B cell (primary cell): ENCODE measurements around the gene MYLK3. TPM values are rescaled to one million over a fixed set of nuclear protein-coding genes. Genes with fewer than 3 reads are reported as not detected.

Source experiments
- ATAC-seq: fragments of 200-7000 bp; cut with Tn5 transposase; one replicate; pipeline ENCODE4 v1.10.0; 2021; ENCODE audit warnings: low read depth, mild to moderate bottlenecking, moderate number of reproducible peaks, moderate library complexity
- CTCF ChIA-PET: fragments of 350-600 bp; sonication (Branson Sonifier 250); formaldehyde crosslinking; loops from one replicate; lab custom pipeline; 2021; ENCODE audit warnings: antibody characterized with exemption, inconsistent platforms; lab: Charles Lee
- POLR2A ChIA-PET: fragments of 350-600 bp; sonication (Branson Sonifier 250); formaldehyde crosslinking; loops from one replicate; lab custom pipeline; 2021; ENCODE audit warnings: antibody characterized with exemption; lab: Charles Lee
- DNase-seq: peaks from one replicate; pipeline ENCODE4 v3.0.0; 2013
- H2AFZ ChIP-seq: 2 replicates; pipeline ENCODE4 v1.6.1; 2012; ENCODE audit warnings: mild to moderate bottlenecking, low read depth, low read length; ENCODE audit not compliant: insufficient read depth, poor library complexity, severe bottlenecking
- H3K27ac ChIP-seq, 2 donors: 1 replicate in 1 of 2; 2 replicates in 1 of 2; pipeline ENCODE4 v1.5.1; 2012 to 2013; ENCODE audit warnings: low read length in 2 of 2, mild to moderate bottlenecking in 2 of 2, moderate library complexity in 1 of 2
- H3K27me3 ChIP-seq, 4 experiments: fragments of 200-600 bp in 1 of 4; sonication (generic) in 1 of 4; replicated peaks in 1 of 4; 1 replicate in 2 of 4; 2 replicates in 2 of 4; pipeline versions ENCODE4 v1.6.1 to v1.7.0; 2013 to 2016; ENCODE audit warnings: low read length in 3 of 4, mild to moderate bottlenecking in 2 of 4, mixed read lengths in 1 of 4, moderate library complexity in 1 of 4; ENCODE audit not compliant: insufficient read depth in 4 of 4, control insufficient read depth in 3 of 4; ENCODE audit errors: control extremely low read depth in 1 of 4
- H3K36me3 ChIP-seq, 2 experiments: replicated peaks in 1 of 2; 1 replicate in 1 of 2; 2 replicates in 1 of 2; pipeline versions ENCODE4 v1.6.1 to v1.7.1; 2013; ENCODE audit warnings: low read length in 1 of 2; ENCODE audit not compliant: insufficient read depth in 2 of 2, control insufficient read depth in 1 of 2; ENCODE audit errors: control extremely low read depth in 1 of 2, extremely low read depth in 1 of 2
- H3K4me1 ChIP-seq, 2 donors: fragments of 200-600 bp in 1 of 2; sonication (generic) in 1 of 2; 1 replicate in 1 of 2; 2 replicates in 1 of 2; pipeline versions ENCODE4 v1.5.1 to v1.6.1; 2013 to 2017; ENCODE audit warnings: low read length in 2 of 2; ENCODE audit not compliant: control insufficient read depth in 2 of 2, insufficient read depth in 2 of 2
- H3K4me2 ChIP-seq: replicated peaks from 2 replicates; pipeline ENCODE3; 2012; ENCODE audit warnings: mild to moderate bottlenecking, low read depth, low read length; ENCODE audit not compliant: poor library complexity, severe bottlenecking
- H3K4me3 ChIP-seq, 5 experiments: fragments of 200-600 bp in 1 of 5; sonication (generic) in 1 of 5; 1 replicate in 3 of 5; 2 replicates in 2 of 5; pipeline versions ENCODE4 v1.5.1 to v1.7.0; 2011 to 2016; ENCODE audit warnings: low read length in 4 of 5, mild to moderate bottlenecking in 4 of 5, low read depth in 2 of 5, control low read depth in 1 of 5, moderate library complexity in 1 of 5; ENCODE audit not compliant: insufficient read depth in 1 of 5; ENCODE audit errors: control extremely low read depth in 1 of 5, extremely low read depth in 1 of 5
- H3K79me2 ChIP-seq: fragments of 200-600 bp; sonication (generic); one replicate; pipeline ENCODE4 v1.6.0; 2016; ENCODE audit warnings: low read length; ENCODE audit not compliant: control insufficient read depth, insufficient read depth
- H3K9ac ChIP-seq: fragments of 200-600 bp; sonication (generic); 2 replicates; pipeline ENCODE4 v1.6.1; 2017; ENCODE audit warnings: mild to moderate bottlenecking, low read length, moderate library complexity
- H3K9me3 ChIP-seq, 3 donors: one replicate each; pipeline versions ENCODE4 v1.6.1 to v1.7.1; 2013; ENCODE audit warnings: low read length in 2 of 3; ENCODE audit not compliant: control insufficient read depth in 2 of 3, insufficient read depth in 1 of 3; ENCODE audit errors: control extremely low read depth in 1 of 3
- H4K20me1 ChIP-seq: 2 replicates; pipeline ENCODE4 v1.6.0; 2012; ENCODE audit warnings: mild to moderate bottlenecking, low read length; ENCODE audit not compliant: insufficient read depth, control insufficient read depth, poor library complexity, severe bottlenecking
- H3K27ac Mint-ChIP-seq: one replicate; pipeline ENCODE4 v1.8.0; 2021; ENCODE audit warnings: mixed read lengths
- H3K27me3 Mint-ChIP-seq: one replicate; pipeline ENCODE4 v1.8.0; 2021; ENCODE audit warnings: mixed read lengths
- H3K4me1 Mint-ChIP-seq: one replicate; pipeline ENCODE4 v1.8.0; 2021; ENCODE audit warnings: mixed read lengths
- H3K4me3 Mint-ChIP-seq: one replicate; pipeline ENCODE4 v1.8.0; 2021; ENCODE audit warnings: mixed read lengths
- H3K9me3 Mint-ChIP-seq: one replicate; pipeline ENCODE4 v1.8.0; 2022; ENCODE audit warnings: mixed read lengths; ENCODE audit not compliant: insufficient read depth
- CTCF ChIP-seq: fragments of 200-600 bp; IDR thresholded peaks from one replicate; pipeline ENCODE4 v1.8.0; 2022; ENCODE audit warnings: antibody characterized with exemption, mild to moderate bottlenecking
- EZH2 ChIP-seq: IDR thresholded peaks from 2 replicates; pipeline ENCODE4 v1.6.1; 2012; ENCODE audit warnings: borderline replicate concordance, low read depth, mild to moderate bottlenecking, moderate library complexity, low read length; ENCODE audit not compliant: insufficient read depth, poor library complexity, severe bottlenecking
- WGBS: methylation state at CpG from one replicate; pipeline ENCODE4 v1.1.5; 2013; ENCODE audit warnings: missing lambda C conversion rate; ENCODE audit not compliant: insufficient coverage; 5-methylcytosine and 5-hydroxymethylcytosine counted together
- intact Hi-C: fragments of 100-400 bp; cut with micrococcal nuclease; formaldehyde crosslinking; loops from one replicate; pipeline ENCODE4 v1.10.0; 2022
- polyA plus RNA-seq: library from polyadenylated mRNA; depleted of rRNA; stranded (reverse); fragments of >200 nt; gene quantifications from 2 replicates; pipeline ENCODE4 v1.2.3, GENCODE V29; 2012
- total RNA-seq, 2 donors: library from RNA; stranded (reverse); fragments of 120-200 nt in 1 of 2; gene quantifications; 1 replicate in 1 of 2; 2 replicates in 1 of 2; pipeline versions ENCODE4 v1.2.3 to v1.2.4, GENCODE V29; 2013 to 2022

The MYLK3 gene
- total and polyA plus RNA-seq, 2 donors (not counting 1 experiment from before 2014, with no cell fraction given), result 0.01 to 0.10 TPM

GRCh38 chr16:46662123-46662522 lies 86.0 kb downstream of the MYLK3 start:
- Histone ChIP-seq H3K27ac (no peak overlapping the region), H3K27me3 (no peaks in the 10 kb centered on the region), H3K79me2 (no peaks in the 10 kb centered on the region), H3K36me3 (peaks cover 13 to 57% of the 10 kb centered on the region in 2 experiments), H3K9ac (no peak overlapping the region), H4K20me1 (no peaks in the 10 kb centered on the region), H3K4me3 (no peak overlapping the region), H3K9me3 (no peaks in the 10 kb centered on the region), H2AFZ (no peak overlapping the region), H3K4me1 (peaks cover 15 to 16% of the 10 kb centered on the region in 2 donors), H3K4me2 (no peak overlapping the region)
- WGBS, result 75% methylated on average over 4 of the region's 4 CpGs
- DNase-seq (no peak), ATAC-seq (no peak)
- TF ChIP-seq EZH2, result no peak
- Mint-ChIP-seq H3K9me3 (no peaks in the 10 kb centered on the region), H3K27me3 (no peaks in the 10 kb centered on the region), H3K27ac (no peak overlapping the region), H3K4me1 (peaks cover 20% of the 10 kb centered on the region), H3K4me3 (no peak overlapping the region)
- intact Hi-C loops, result no loop called here
- CTCF ChIA-PET, result no interaction called here
- POLR2A ChIA-PET, result no interaction called here

GRCh38 chr16:46658925-46659324 lies 89.2 kb downstream of the MYLK3 start:
- Mint-ChIP-seq H3K4me1 (peaks cover 23% of the 10 kb centered on the region), H3K9me3 (no peaks in the 10 kb centered on the region), H3K4me3 (no peak overlapping the region), H3K27me3 (no peaks in the 10 kb centered on the region), H3K27ac (peak overlapping the region; percentile 78)
- intact Hi-C loops, result no loop called here
- H3K27me3 ChIP-seq, result no peaks in the 10 kb centered on the region
- TF ChIP-seq EZH2 (no peak), CTCF (no peak)
- H4K20me1 ChIP-seq, result no peaks in the 10 kb centered on the region
- H2AFZ ChIP-seq, result no peak overlapping the region
- no peaks in the 10 kb centered on the region for H3K79me2 ChIP-seq
- no peaks in the 10 kb centered on the region for H3K9me3 ChIP-seq
- H3K9ac ChIP-seq, result no peak overlapping the region
- H3K36me3 ChIP-seq, result peaks cover 13 to 41% of the 10 kb centered on the region in 2 experiments
- no peak overlapping the region for H3K4me3 ChIP-seq
- peak overlapping the region; percentile 33 to 46 for H3K27ac ChIP-seq
- peaks cover 15 to 16% of the 10 kb centered on the region in 2 donors for H3K4me1 ChIP-seq
- 0% methylated on average over 1 of the region's 1 CpG for WGBS
- peak overlapping the region; percentile 30 for H3K4me2 ChIP-seq
- ChIA-PET CTCF (interaction anchor here (0.9 kb wide), 1 partner anchor 15 kb away, joined by 3 read pairs; no protein-coding TSS in a partner anchor), POLR2A (no interaction called here)
- DNase-seq, result peak; percentile 61
- peak; percentile 87 for ATAC-seq

Other genes starting within 250 kb of the MYLK3 start
- 1.7 and 4.2 TPM in 2 replicates for gene SHCBP1, start 127.0 kb downstream of the MYLK3 start, total RNA-seq
- gene SHCBP1, start 127.0 kb downstream of the MYLK3 start, polyA plus RNA-seq, result 1.1 and 2.2 TPM in 2 replicates
- 120 and 125 TPM in 2 replicates for gene VPS35, start 59.2 kb downstream of the MYLK3 start, total RNA-seq
- gene VPS35, start 59.2 kb downstream of the MYLK3 start, polyA plus RNA-seq, result 9.5 and 11.4 TPM in 2 replicates
- 4.7 and 7.0 TPM in 2 replicates for gene ORC6, start 58.7 kb downstream of the MYLK3 start, total RNA-seq
- 4.8 and 7.7 TPM in 2 replicates for gene ORC6, start 58.7 kb downstream of the MYLK3 start, polyA plus RNA-seq
- 11.3 and 12.5 TPM in 2 replicates for gene C16orf87, start 82.8 kb upstream of the MYLK3 start, total RNA-seq
- 3.4 and 8.2 TPM in 2 replicates for gene C16orf87, start 82.8 kb upstream of the MYLK3 start, polyA plus RNA-seq
- 9.9 and 11.0 TPM in 2 replicates for gene GPT2, start 136.0 kb upstream of the MYLK3 start, total RNA-seq
- 5.2 and 6.8 TPM in 2 replicates for gene GPT2, start 136.0 kb upstream of the MYLK3 start, polyA plus RNA-seq
- 57.0 and 57.3 TPM in 2 replicates for gene DNAJA2, start 225.3 kb upstream of the MYLK3 start, total RNA-seq
- gene DNAJA2, start 225.3 kb upstream of the MYLK3 start, polyA plus RNA-seq, result 8.8 and 17.9 TPM in 2 replicates